ENCODE measurements around the gene LSM5. TPM values are rescaled to one million over a fixed set of nuclear protein-coding genes. Genes with fewer than 3 reads are reported as not detected.

LSM5 gene
- total RNA-seq, 1 donor: 17.4 TPM

DNA sequence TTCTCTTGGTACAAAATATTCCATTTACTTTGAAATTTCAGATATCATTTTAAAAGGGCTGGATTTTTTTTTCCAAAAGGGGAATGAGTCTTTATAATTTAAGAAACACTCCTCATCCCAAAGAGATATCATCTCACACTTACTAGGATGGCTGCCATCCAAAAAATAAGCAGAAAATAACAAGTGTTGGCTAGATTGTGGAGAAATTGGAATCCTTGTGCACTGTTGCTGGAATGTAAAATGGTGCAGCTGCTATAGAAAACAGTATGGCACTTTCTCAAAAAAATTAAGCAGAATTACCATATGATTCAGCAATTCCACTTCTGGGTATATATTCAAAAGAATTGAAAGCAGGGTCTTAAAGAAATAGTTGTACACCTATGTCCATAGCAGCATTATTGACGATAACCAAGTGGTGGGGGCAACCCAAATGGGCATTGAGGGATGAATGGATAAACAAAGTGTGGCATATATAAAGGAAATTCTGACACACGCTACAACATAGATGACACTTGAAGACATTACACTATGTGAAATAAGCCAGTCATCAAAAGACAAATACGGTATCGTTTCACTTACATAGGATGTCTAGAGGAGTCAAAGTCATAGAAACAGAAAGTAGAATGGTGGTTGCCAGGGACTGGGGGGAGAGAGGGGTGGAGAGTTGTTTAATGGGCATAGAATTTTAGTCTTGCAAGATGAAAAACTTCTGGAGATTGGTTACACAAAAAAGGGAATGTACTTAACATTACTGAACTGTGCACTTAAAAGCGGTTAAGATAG lies 53.8 kb downstream of the LSM5 start:
- DNase-seq (ENCODE audit: insufficient read length, low spot score, missing footprints): no peak
- Histone ChIP-seq H4K20me1 (ENCODE audit: insufficient read depth, low read length) (no peaks in the 10 kb centered on the region), H3K79me2 (ENCODE audit: insufficient read depth, low read length) (no peaks in the 10 kb centered on the region), H3K4me3 (ENCODE audit: insufficient read depth, low read length) (no peak overlapping the region), H3K27me3 (ENCODE audit: insufficient read depth, low read length) (no peaks in the 10 kb centered on the region), H3K9me3 (ENCODE audit: low read depth, low read length) (no peaks in the 10 kb centered on the region), H3K36me3 (ENCODE audit: insufficient read depth, low read length) (no peaks in the 10 kb centered on the region), H3K27ac (ENCODE audit: low read depth, low read length) (no peak overlapping the region), H2AFZ (ENCODE audit: low read length) (no peak overlapping the region), H3K4me1 (ENCODE audit: insufficient read depth, low read length) (no peaks in the 10 kb centered on the region), H3K4me2 (ENCODE audit: insufficient read depth, low read length) (no peak overlapping the region)
- TF ChIP-seq, protein P1, sequence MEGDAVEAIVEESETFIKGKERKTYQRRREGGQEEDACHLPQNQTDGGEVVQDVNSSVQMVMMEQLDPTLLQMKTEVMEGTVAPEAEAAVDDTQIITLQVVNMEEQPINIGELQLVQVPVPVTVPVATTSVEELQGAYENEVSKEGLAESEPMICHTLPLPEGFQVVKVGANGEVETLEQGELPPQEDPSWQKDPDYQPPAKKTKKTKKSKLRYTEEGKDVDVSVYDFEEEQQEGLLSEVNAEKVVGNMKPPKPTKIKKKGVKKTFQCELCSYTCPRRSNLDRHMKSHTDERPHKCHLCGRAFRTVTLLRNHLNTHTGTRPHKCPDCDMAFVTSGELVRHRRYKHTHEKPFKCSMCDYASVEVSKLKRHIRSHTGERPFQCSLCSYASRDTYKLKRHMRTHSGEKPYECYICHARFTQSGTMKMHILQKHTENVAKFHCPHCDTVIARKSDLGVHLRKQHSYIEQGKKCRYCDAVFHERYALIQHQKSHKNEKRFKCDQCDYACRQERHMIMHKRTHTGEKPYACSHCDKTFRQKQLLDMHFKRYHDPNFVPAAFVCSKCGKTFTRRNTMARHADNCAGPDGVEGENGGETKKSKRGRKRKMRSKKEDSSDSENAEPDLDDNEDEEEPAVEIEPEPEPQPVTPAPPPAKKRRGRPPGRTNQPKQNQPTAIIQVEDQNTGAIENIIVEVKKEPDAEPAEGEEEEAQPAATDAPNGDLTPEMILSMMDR (IDR thresholded peaks at IDR 0.05; ENCODE audit: extremely low read depth, low read depth, low read length): no peak

Other genes with a start within 250 kb of the LSM5 start
- 30.9 and 32.2 TPM in 2 replicates for gene AVL9, start 5.1 kb upstream of the LSM5 start, total RNA-seq

Data from osteoblast (primary cell).